ENCODE data around the gene FBXO39. TPM values are rescaled to one million over a fixed set of nuclear protein-coding genes. Genes with fewer than 3 reads are reported as not detected.

FBXO39 gene
- total and polyA plus RNA-seq, 12 donors: 0.14 to 0.48 (median 0.27) TPM; not detected in 8

GRCh38 chr17:6755731-6756184, 20.3 kb upstream of the FBXO39 start, which contains the start of gene XAF1:
Gene XAF1, plus strand, starts transcription at chr17:6756046. Its CDS starts 33 bp downstream, at chr17:6756079.
- TF ChIP-seq POLR2A (IDR thresholded peaks at IDR 0.05): peak in 1 of 2 donors; percentile 30
- no peak for TF ChIP-seq CTCF (IDR thresholded peaks at IDR 0.05)
- intact Hi-C loops (cut with DNase I): no loop called here
- H3K4me1 ChIP-seq (replicated peaks in 1 of 2): peaks cover 25 to 48% of the 10 kb centered on the region in 2 donors
- H3K9me3 ChIP-seq (replicated peaks in 1 of 3): no peaks in the 10 kb centered on the region
- H3K27ac ChIP-seq: peak within 1 kb of the TSS; percentile 38 to 88 (median 73)
- H3K27me3 ChIP-seq: no peaks in the 10 kb centered on the region
- H3K4me3 ChIP-seq: peak within 1 kb of the TSS; percentile 1 to 55 (median 20)
- peak; percentile 31 to 68 (median 52) for DNase-seq
- peaks cover 0 to 19% of the 10 kb centered on the region in 2 donors for H3K36me3 ChIP-seq (replicated peaks in 1 of 2)
- 19 to 26% (median 21%) methylated on average over 13 to 14 of the region's 14 CpGs for WGBS, 4 donors

- Histone ChIP-seq H3K36me3 (replicated peaks in 1 of 2) (peaks cover 0 to 25% of the 10 kb centered on the region in 2 donors), H3K9me3 (replicated peaks in 1 of 3) (no peaks in the 10 kb centered on the region), H3K27ac (peak overlapping the region in 3 of 5 donors; percentile 73 to 88 (median 87)), H3K4me1 (replicated peaks in 1 of 2) (peaks cover 24 to 47% of the 10 kb centered on the region in 2 donors), H3K4me3 (peak overlapping the region; percentile 1 to 55 (median 20)), H3K27me3 (no peaks in the 10 kb centered on the region)
- 44 to 55% (median 52%) methylated on average over 9 to 13 of the region's 13 CpGs for WGBS, 4 donors
- no peak for DNase-seq
- TF ChIP-seq POLR2A (IDR thresholded peaks at IDR 0.05) (no peak), CTCF (IDR thresholded peaks at IDR 0.05) (no peak)
- intact Hi-C loops (cut with DNase I): no loop called here
These were observed 19.5 kb upstream of the FBXO39 start for GRCh38 chr17:6756425-6757031.

- Histone ChIP-seq H3K4me3 (no peak overlapping the region), H3K27ac (no peak overlapping the region), H3K27me3 (no peaks in the 10 kb centered on the region), H3K9me3 (replicated peaks in 1 of 3) (no peaks in the 10 kb centered on the region), H3K36me3 (replicated peaks in 1 of 2) (peaks cover 0 to 36% of the 10 kb centered on the region in 2 donors), H3K4me1 (replicated peaks in 1 of 2) (peaks cover 12 to 35% of the 10 kb centered on the region in 2 donors)
- DNase-seq: no peak
- 90 to 98% (median 96%) methylated on average over 2 of the region's 2 CpGs for WGBS, 4 donors
- TF ChIP-seq CTCF (IDR thresholded peaks at IDR 0.05) (no peak), POLR2A (IDR thresholded peaks at IDR 0.05) (no peak)
- intact Hi-C loops (cut with DNase I): no loop called here
These were observed 18.3 kb upstream of the FBXO39 start for GRCh38 chr17:6757747-6758146.

- Histone ChIP-seq H3K36me3 (replicated peaks in 1 of 2) (peaks cover 0 to 76% of the 10 kb centered on the region in 2 donors), H3K4me3 (no peak overlapping the region), H3K27ac (no peak overlapping the region), H3K9me3 (replicated peaks in 1 of 3) (no peaks in the 10 kb centered on the region), H3K4me1 (replicated peaks in 1 of 2) (peaks cover 0 to 7% of the 10 kb centered on the region in 2 donors), H3K27me3 (no peaks in the 10 kb centered on the region)
- WGBS, 4 donors: 84 to 95% (median 89%) methylated on average over 8 of the region's 8 CpGs
- intact Hi-C loops (cut with DNase I): no loop called here
- DNase-seq: no peak
- no peak for TF ChIP-seq POLR2A (IDR thresholded peaks at IDR 0.05)
- TF ChIP-seq CTCF (IDR thresholded peaks at IDR 0.05): no peak
These were observed 14.2 kb upstream of the FBXO39 start for GRCh38 chr17:6761779-6762178.

Measured in adrenal gland (tissue), 12 donors.